OCI-LY1 (cell line): ENCODE measurements around the gene TPGS2.

Experiments
- H2AFZ ChIP-seq: fragments of 200-600 bp; sonication (generic), shearing (Covaris generic); 2 replicates; pipeline ENCODE4 v1.6.0; 2014; ENCODE audit warnings: antibody characterized with exemption, mild to moderate bottlenecking, low read length
- H3F3A ChIP-seq: fragments of 200-600 bp; sonication (generic), shearing (Covaris generic); 2 replicates; pipeline ENCODE4 v1.6.0; 2014; ENCODE audit warnings: mild to moderate bottlenecking, antibody characterized with exemption, low read length, moderate library complexity; ENCODE audit not compliant: insufficient read depth
- H3K27ac ChIP-seq: fragments of 200-600 bp; sonication (generic); 2 replicates; pipeline ENCODE4 v1.5.1; 2014; ENCODE audit warnings: low read length, mixed run types, mild to moderate bottlenecking, low read depth; ENCODE audit not compliant: poor library complexity, severe bottlenecking
- H3K27me3 ChIP-seq: fragments of 200-600 bp; sonication (generic); 2 replicates; pipeline ENCODE4 v1.6.0; 2014; ENCODE audit warnings: antibody characterized with exemption, mild to moderate bottlenecking, low read length, moderate library complexity; ENCODE audit not compliant: insufficient read depth
- H3K36me3 ChIP-seq: fragments of 200-600 bp; sonication (generic); 2 replicates; pipeline ENCODE4 v1.6.1; 2014; ENCODE audit warnings: mild to moderate bottlenecking, antibody characterized with exemption, low read length, moderate library complexity, mixed read lengths; ENCODE audit not compliant: insufficient read depth
- H3K4me1 ChIP-seq: fragments of 200-600 bp; sonication (generic); 2 replicates; pipeline ENCODE4 v1.5.1; 2014; ENCODE audit warnings: mild to moderate bottlenecking, low read length, moderate library complexity; ENCODE audit not compliant: insufficient read depth, severe bottlenecking
- H3K4me2 ChIP-seq: fragments of 200-600 bp; sonication (generic), shearing (Covaris generic); 2 replicates; pipeline ENCODE4 v1.6.1; 2014; ENCODE audit warnings: low read length
- H3K4me3 ChIP-seq: fragments of 200-600 bp; sonication (generic); 2 replicates; pipeline ENCODE4 v1.5.1; 2014; ENCODE audit warnings: low read length, low read depth, mild to moderate bottlenecking, mixed read lengths; ENCODE audit not compliant: poor library complexity, severe bottlenecking
- H3K79me2 ChIP-seq: fragments of 200-600 bp; shearing (Covaris generic); 2 replicates; pipeline ENCODE4 v1.6.1; 2016; ENCODE audit warnings: mixed run types, low read length, mixed read lengths; ENCODE audit not compliant: insufficient read depth
- H3K9ac ChIP-seq: fragments of 200-600 bp; sonication (generic), shearing (Covaris generic); 2 replicates; pipeline ENCODE4 v1.6.1; 2014; ENCODE audit warnings: mild to moderate bottlenecking, low read length, mixed read lengths
- H3K9me2 ChIP-seq: fragments of 200-600 bp; sonication (generic), shearing (Covaris generic); 2 replicates; pipeline ENCODE4 v1.6.1; 2014; ENCODE audit warnings: low read depth, mild to moderate bottlenecking, low read length, mixed read lengths
- H3K9me3 ChIP-seq: fragments of 200-600 bp; shearing (Covaris generic); 2 replicates; pipeline ENCODE4 v1.6.1; 2014; ENCODE audit warnings: low read length, mixed read lengths
- H4K20me1 ChIP-seq: fragments of 200-600 bp; sonication (generic), shearing (Covaris generic); 2 replicates; pipeline ENCODE4 v1.6.0; 2016; ENCODE audit warnings: mild to moderate bottlenecking, low read length; ENCODE audit not compliant: insufficient read depth
- EZH2 ChIP-seq: fragments of 200-600 bp; sonication (generic), shearing (Covaris generic); IDR thresholded peaks from 2 replicates; pipeline ENCODE4 v1.8.0; 2017; ENCODE audit warnings: borderline replicate concordance, mixed run types, mild to moderate bottlenecking, antibody characterized with exemption, low read length, moderate library complexity, mixed read lengths
- TF ChIP-seq, protein P1 (sequence below): fragments of 200-600 bp; sonication (generic), shearing (Covaris generic); IDR thresholded peaks from 2 replicates; pipeline ENCODE4 v1.5.1; 2017; ENCODE audit warnings: mild to moderate bottlenecking, antibody characterized with exemption, low read length, moderate library complexity, mixed read lengths

TPGS2 gene

GRCh38 chr18:36851202-36851590, 22.4 kb upstream of the TPGS2 start:
- Histone ChIP-seq H3K79me2 (no peaks in the 10 kb centered on the region), H3K9ac (no peak overlapping the region)

GRCh38 chr18:36850527-36851201, 21.9 kb upstream of the TPGS2 start:
- no peak overlapping the region for H2AFZ ChIP-seq
- no peak for TF ChIP-seq EZH2
- TF ChIP-seq, protein P1, sequence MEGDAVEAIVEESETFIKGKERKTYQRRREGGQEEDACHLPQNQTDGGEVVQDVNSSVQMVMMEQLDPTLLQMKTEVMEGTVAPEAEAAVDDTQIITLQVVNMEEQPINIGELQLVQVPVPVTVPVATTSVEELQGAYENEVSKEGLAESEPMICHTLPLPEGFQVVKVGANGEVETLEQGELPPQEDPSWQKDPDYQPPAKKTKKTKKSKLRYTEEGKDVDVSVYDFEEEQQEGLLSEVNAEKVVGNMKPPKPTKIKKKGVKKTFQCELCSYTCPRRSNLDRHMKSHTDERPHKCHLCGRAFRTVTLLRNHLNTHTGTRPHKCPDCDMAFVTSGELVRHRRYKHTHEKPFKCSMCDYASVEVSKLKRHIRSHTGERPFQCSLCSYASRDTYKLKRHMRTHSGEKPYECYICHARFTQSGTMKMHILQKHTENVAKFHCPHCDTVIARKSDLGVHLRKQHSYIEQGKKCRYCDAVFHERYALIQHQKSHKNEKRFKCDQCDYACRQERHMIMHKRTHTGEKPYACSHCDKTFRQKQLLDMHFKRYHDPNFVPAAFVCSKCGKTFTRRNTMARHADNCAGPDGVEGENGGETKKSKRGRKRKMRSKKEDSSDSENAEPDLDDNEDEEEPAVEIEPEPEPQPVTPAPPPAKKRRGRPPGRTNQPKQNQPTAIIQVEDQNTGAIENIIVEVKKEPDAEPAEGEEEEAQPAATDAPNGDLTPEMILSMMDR = no peak
- no peak overlapping the region for H3K4me2 ChIP-seq
- H3K27me3 ChIP-seq = no peaks in the 10 kb centered on the region
- no peak overlapping the region for H3K9ac ChIP-seq
- H3K27ac ChIP-seq = no peak overlapping the region
- no peak overlapping the region for H3K4me3 ChIP-seq
- H3K36me3 ChIP-seq = peaks cover 10% of the 10 kb centered on the region
- 0 out of 2 replicates have a peak, but pooled peaks cover 5% of the 10 kb centered on the region for H3K9me3 ChIP-seq
- no peaks in the 10 kb centered on the region for H4K20me1 ChIP-seq
- no peaks in the 10 kb centered on the region for H3K4me1 ChIP-seq
- no peaks in the 10 kb centered on the region for H3K9me2 ChIP-seq
- H3K79me2 ChIP-seq = no peaks in the 10 kb centered on the region
- H3F3A ChIP-seq = no peaks in the 10 kb centered on the region

More at GRCh38 chr18:36851202-36851590, 22.4 kb upstream of the TPGS2 start:
- Histone ChIP-seq H3K36me3 (peaks cover 10% of the 10 kb centered on the region), H3K9me3 (0 out of 2 replicates have a peak, but pooled peaks cover 5% of the 10 kb centered on the region), H3K4me3 (no peak overlapping the region), H4K20me1 (no peaks in the 10 kb centered on the region), H3F3A (no peaks in the 10 kb centered on the region), H3K27ac (no peak overlapping the region), H3K27me3 (no peaks in the 10 kb centered on the region), H3K4me1 (no peaks in the 10 kb centered on the region), H3K9me2 (no peaks in the 10 kb centered on the region), H2AFZ (no peak overlapping the region), H3K4me2 (no peak overlapping the region)
- TF ChIP-seq, protein P1 = no peak
- no peak for TF ChIP-seq EZH2

DNA sequence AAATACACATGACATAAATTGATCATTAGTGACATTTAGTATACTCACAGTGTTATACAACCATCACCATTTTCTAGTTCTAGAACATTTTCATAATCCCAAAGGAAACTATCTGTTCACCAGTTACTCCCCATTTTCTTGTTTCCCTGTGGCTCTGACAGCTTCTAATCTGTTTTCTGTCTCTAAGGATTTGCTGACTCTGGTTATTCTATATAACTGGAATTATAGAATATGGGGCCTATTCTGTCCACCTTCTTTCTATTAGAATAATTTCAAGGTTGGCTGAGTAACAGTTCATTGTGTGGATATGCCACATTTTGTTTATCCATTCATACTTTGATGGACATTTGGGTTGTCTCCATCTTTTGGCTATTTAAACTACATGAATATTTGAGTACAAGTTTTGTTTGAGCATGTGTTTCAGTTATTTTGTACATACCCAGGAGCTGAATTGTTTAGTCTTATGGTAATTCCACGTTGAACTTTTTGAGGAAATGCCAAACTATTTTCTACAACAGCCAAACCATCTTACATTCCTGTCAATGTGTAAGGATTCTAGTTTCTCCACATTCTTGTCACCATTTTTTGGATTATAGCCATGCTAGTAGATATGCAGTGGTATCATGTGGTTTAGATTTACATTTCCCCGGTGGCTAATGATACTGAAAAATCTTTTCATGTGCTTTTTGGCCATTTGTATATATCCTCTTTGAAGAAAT, 20.6 kb upstream of the TPGS2 start:
- Histone ChIP-seq H3K27me3 (no peaks in the 10 kb centered on the region), H3F3A (no peaks in the 10 kb centered on the region), H3K79me2 (no peaks in the 10 kb centered on the region), H3K9ac (no peak overlapping the region), H3K27ac (no peak overlapping the region), H4K20me1 (no peaks in the 10 kb centered on the region), H3K4me3 (no peak overlapping the region), H3K9me3 (0 out of 2 replicates have a peak, but pooled peaks cover 5% of the 10 kb centered on the region), H3K36me3 (peaks cover 10% of the 10 kb centered on the region), H3K4me2 (no peak overlapping the region), H2AFZ (no peak overlapping the region), H3K9me2 (no peaks in the 10 kb centered on the region), H3K4me1 (no peaks in the 10 kb centered on the region)
- TF ChIP-seq, protein P1 = no peak
